Neural cell (in vitro differentiated cells): ENCODE data around the gene PTGES. TPM values are rescaled to one million over a fixed set of nuclear protein-coding genes. Genes with fewer than 3 reads are reported as not detected.

Experiments
- H2AFZ ChIP-seq: fragments of 200-600, 300-800 bp; sonication (generic), shearing (Covaris generic); 2 replicates; pipeline ENCODE4 v1.6.0; 2014; ENCODE audit warnings: low read depth, mild to moderate bottlenecking, antibody characterized with exemption, low read length, moderate library complexity
- H3F3A ChIP-seq: fragments of 200-600 bp; shearing (Covaris generic); 2 replicates; pipeline ENCODE4 v1.6.1; 2016; ENCODE audit warnings: mild to moderate bottlenecking, moderate library complexity, mixed read lengths, antibody characterized with exemption, low read length; ENCODE audit not compliant: insufficient read depth, poor library complexity, severe bottlenecking
- H3K27ac ChIP-seq: fragments of 200-600, 300-800 bp; sonication (generic), shearing (Covaris generic); 2 replicates; pipeline ENCODE4 v1.5.1; 2014; ENCODE audit warnings: mild to moderate bottlenecking, low read length, moderate library complexity
- H3K27me3 ChIP-seq: fragments of 300-800, 200-600 bp; sonication (generic), shearing (Covaris generic); 2 replicates; pipeline ENCODE4 v1.6.0; 2014; ENCODE audit warnings: mild to moderate bottlenecking, low read depth, low read length, moderate library complexity; ENCODE audit not compliant: insufficient read depth
- H3K36me3 ChIP-seq: fragments of 300-800, 200-600 bp; sonication (generic), shearing (Covaris generic); 2 replicates; pipeline ENCODE4 v1.5.1; 2014; ENCODE audit warnings: mild to moderate bottlenecking, antibody characterized with exemption, low read length, moderate library complexity; ENCODE audit not compliant: insufficient read depth
- H3K4me2 ChIP-seq: fragments of 300-800, 200-600 bp; sonication (generic), shearing (Covaris generic); 2 replicates; pipeline ENCODE4 v1.6.0; 2014; ENCODE audit warnings: mild to moderate bottlenecking, low read length
- H3K4me3 ChIP-seq: fragments of 300-800, 200-600 bp; sonication (generic), shearing (Covaris generic); 2 replicates; pipeline ENCODE4 v1.5.1; 2014; ENCODE audit warnings: mild to moderate bottlenecking, low read length, moderate library complexity
- H3K79me2 ChIP-seq: fragments of 200-600 bp; shearing (Covaris generic); replicated peaks from 2 replicates; pipeline ENCODE4 v1.6.0; 2014; ENCODE audit warnings: mild to moderate bottlenecking, low read length, moderate library complexity; ENCODE audit not compliant: insufficient read depth
- H3K9ac ChIP-seq: fragments of 300-800, 200-600 bp; sonication (generic), shearing (Covaris generic); 2 replicates; pipeline ENCODE4 v1.6.1; 2016; ENCODE audit warnings: mild to moderate bottlenecking, low read length, mixed read lengths
- H3K9me2 ChIP-seq: fragments of 200-600 bp; shearing (Covaris generic); 2 replicates; pipeline ENCODE4 v1.6.1; 2016; ENCODE audit warnings: mild to moderate bottlenecking, low read length, mixed read lengths; ENCODE audit not compliant: insufficient read depth
- H3K9me3 ChIP-seq: fragments of 200-600, 300-800 bp; sonication (generic), shearing (Covaris generic); 2 replicates; pipeline ENCODE4 v1.6.1; 2016; ENCODE audit warnings: mild to moderate bottlenecking, mixed run types, low read length, moderate library complexity, mixed read lengths
- H4K20me1 ChIP-seq: fragments of 200-600 bp; shearing (Covaris generic); 2 replicates; pipeline ENCODE4 v1.6.1; 2016; ENCODE audit warnings: mild to moderate bottlenecking, mixed run types; ENCODE audit not compliant: insufficient read depth
- EP300 ChIP-seq: fragments of 450-650 bp; conservative IDR thresholded peaks from 2 replicates; pipeline ENCODE4 v1.6.1; 2014; ENCODE audit warnings: antibody characterized with exemption, mild to moderate bottlenecking, moderate library complexity; ENCODE audit not compliant: poor library complexity, severe bottlenecking
- EZH2 ChIP-seq: fragments of 200-600, 300-800 bp; shearing (Covaris generic), sonication (generic); IDR thresholded peaks from 2 replicates; pipeline ENCODE4 v1.6.1; 2014; ENCODE audit warnings: antibody characterized with exemption, low read length, borderline replicate concordance, mild to moderate bottlenecking; ENCODE audit not compliant: insufficient read depth, poor library complexity, severe bottlenecking
- MXI1 ChIP-seq: fragments of 450-650 bp; conservative IDR thresholded peaks from 2 replicates; pipeline ENCODE4 v1.6.1; 2014; ENCODE audit warnings: antibody characterized with exemption, mild to moderate bottlenecking; ENCODE audit not compliant: poor library complexity, severe bottlenecking
- POLR2AphosphoS5 ChIP-seq: IDR thresholded peaks from 2 replicates; pipeline ENCODE4 v1.6.1; 2012
- RAD21 ChIP-seq: fragments of 450-650 bp; conservative IDR thresholded peaks from 2 replicates; pipeline ENCODE4 v1.6.1; 2014; ENCODE audit warnings: antibody characterized with exemption, mild to moderate bottlenecking, moderate library complexity
- SMC3 ChIP-seq: fragments of 450-650 bp; conservative IDR thresholded peaks from 2 replicates; pipeline ENCODE4 v1.6.1; 2014; ENCODE audit warnings: antibody characterized with exemption, mild to moderate bottlenecking, moderate library complexity; ENCODE audit not compliant: poor library complexity
- TAF1 ChIP-seq: IDR thresholded peaks from 2 replicates; pipeline ENCODE4 v1.6.1; 2012; ENCODE audit warnings: low read depth
- polyA plus RNA-seq: library from polyadenylated mRNA; depleted of rRNA; stranded (reverse); fragments of >200 nt; gene quantifications from 2 replicates; pipeline ENCODE4 v1.2.3, GENCODE V29; 2014
- TF ChIP-seq, protein P1 (sequence below): fragments of 450-650 bp; IDR thresholded peaks from 2 replicates; pipeline ENCODE4 v1.5.1; 2014; ENCODE audit warnings: antibody characterized with exemption, mild to moderate bottlenecking, moderate library complexity; ENCODE audit not compliant: poor library complexity, severe bottlenecking
- TF ChIP-seq, protein P2 (sequence below): IDR thresholded peaks from 2 replicates; pipeline ENCODE4 v1.6.1; 2012; ENCODE audit warnings: borderline replicate concordance

PTGES gene
- polyA plus RNA-seq, 1 donor from 2014 or later, result 0.63 TPM

DNA sequence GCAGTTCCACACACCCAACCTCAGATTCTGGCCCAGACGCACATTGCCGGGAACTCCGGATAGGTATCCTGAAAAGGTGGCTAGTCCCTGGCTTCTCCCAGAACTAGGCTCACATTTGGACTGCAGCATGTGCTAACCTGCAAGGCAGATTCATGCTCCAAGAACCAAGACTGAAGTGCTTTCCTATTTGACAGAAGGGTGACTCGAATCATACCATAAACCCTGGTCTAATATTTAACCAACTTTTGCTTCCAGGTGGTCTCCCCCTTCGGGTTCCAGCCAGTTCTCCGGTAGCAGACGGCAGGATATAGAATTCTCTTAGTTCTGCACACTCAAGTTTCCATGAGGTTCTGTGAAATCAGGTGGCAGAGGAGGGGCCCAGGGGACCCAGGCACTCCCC, 7.6 kb downstream of the PTGES start:
- H4K20me1 ChIP-seq, result no peaks in the 10 kb centered on the region
- H3K4me2 ChIP-seq, result no peak overlapping the region
- no peaks in the 10 kb centered on the region for H3K9me2 ChIP-seq
- no peaks in the 10 kb centered on the region for H3K9me3 ChIP-seq
- H3F3A ChIP-seq, result no peaks in the 10 kb centered on the region
- no peak overlapping the region for H3K9ac ChIP-seq
- no peak overlapping the region for H3K4me3 ChIP-seq
- no peak overlapping the region for H2AFZ ChIP-seq
- no peaks in the 10 kb centered on the region for H3K36me3 ChIP-seq
- H3K27ac ChIP-seq, result no peak overlapping the region
- H3K27me3 ChIP-seq, result no peaks in the 10 kb centered on the region
- H3K79me2 ChIP-seq, result no peaks in the 10 kb centered on the region
- TF ChIP-seq SMC3 (no peak), EP300 (no peak), MXI1 (no peak), POLR2AphosphoS5 (no peak), EZH2 (no peak), RAD21 (no peak), TAF1 (no peak)
- TF ChIP-seq, protein P1, sequence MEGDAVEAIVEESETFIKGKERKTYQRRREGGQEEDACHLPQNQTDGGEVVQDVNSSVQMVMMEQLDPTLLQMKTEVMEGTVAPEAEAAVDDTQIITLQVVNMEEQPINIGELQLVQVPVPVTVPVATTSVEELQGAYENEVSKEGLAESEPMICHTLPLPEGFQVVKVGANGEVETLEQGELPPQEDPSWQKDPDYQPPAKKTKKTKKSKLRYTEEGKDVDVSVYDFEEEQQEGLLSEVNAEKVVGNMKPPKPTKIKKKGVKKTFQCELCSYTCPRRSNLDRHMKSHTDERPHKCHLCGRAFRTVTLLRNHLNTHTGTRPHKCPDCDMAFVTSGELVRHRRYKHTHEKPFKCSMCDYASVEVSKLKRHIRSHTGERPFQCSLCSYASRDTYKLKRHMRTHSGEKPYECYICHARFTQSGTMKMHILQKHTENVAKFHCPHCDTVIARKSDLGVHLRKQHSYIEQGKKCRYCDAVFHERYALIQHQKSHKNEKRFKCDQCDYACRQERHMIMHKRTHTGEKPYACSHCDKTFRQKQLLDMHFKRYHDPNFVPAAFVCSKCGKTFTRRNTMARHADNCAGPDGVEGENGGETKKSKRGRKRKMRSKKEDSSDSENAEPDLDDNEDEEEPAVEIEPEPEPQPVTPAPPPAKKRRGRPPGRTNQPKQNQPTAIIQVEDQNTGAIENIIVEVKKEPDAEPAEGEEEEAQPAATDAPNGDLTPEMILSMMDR, result no peak
- TF ChIP-seq, protein P2, sequence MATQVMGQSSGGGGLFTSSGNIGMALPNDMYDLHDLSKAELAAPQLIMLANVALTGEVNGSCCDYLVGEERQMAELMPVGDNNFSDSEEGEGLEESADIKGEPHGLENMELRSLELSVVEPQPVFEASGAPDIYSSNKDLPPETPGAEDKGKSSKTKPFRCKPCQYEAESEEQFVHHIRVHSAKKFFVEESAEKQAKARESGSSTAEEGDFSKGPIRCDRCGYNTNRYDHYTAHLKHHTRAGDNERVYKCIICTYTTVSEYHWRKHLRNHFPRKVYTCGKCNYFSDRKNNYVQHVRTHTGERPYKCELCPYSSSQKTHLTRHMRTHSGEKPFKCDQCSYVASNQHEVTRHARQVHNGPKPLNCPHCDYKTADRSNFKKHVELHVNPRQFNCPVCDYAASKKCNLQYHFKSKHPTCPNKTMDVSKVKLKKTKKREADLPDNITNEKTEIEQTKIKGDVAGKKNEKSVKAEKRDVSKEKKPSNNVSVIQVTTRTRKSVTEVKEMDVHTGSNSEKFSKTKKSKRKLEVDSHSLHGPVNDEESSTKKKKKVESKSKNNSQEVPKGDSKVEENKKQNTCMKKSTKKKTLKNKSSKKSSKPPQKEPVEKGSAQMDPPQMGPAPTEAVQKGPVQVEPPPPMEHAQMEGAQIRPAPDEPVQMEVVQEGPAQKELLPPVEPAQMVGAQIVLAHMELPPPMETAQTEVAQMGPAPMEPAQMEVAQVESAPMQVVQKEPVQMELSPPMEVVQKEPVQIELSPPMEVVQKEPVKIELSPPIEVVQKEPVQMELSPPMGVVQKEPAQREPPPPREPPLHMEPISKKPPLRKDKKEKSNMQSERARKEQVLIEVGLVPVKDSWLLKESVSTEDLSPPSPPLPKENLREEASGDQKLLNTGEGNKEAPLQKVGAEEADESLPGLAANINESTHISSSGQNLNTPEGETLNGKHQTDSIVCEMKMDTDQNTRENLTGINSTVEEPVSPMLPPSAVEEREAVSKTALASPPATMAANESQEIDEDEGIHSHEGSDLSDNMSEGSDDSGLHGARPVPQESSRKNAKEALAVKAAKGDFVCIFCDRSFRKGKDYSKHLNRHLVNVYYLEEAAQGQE, result no peak

DNA sequence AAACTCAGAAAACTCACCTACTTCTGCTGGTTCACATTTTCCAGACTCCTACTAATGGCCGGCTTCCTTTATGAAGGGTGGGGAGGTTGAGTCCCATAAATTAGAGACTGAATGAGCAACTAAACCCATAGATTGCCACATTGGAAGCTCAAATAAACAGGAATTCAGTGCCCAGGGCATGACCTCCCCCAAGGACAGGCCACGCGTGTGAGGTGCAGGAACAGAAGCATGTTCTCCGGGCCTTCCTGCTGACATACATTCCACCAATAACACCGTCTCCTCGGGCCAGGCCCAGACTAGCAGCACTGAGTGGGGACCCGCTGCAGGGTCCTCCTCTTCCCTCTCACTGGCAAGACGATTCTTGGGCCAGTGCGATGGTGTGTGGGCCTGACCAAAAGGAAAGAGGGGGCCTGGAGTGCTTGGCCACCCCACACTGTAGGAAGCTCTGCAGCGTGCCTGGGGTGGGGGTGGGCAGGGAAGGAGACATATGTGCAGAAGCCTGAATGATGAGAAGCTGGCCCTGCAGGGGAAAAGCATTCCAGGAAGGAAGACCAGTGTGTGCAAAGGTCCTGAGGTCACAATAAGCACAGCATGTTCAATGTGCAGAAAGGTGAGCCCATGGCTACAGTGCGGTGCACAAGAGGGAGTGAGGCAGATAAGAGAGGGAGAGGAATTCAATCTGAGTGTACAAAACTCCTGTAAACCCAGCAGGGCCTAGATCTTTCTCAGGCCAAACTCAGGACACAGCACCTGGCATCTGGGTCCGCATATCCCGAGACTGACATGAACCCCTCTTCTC, 12.0 kb downstream of the PTGES start:
- H3K27ac ChIP-seq, result no peak overlapping the region
- H3F3A ChIP-seq, result no peaks in the 10 kb centered on the region
- no peak overlapping the region for H3K4me2 ChIP-seq
- TF ChIP-seq SMC3, result no peak
- TF ChIP-seq RAD21, result no peak
- TF ChIP-seq, protein P2, result no peak
- TF ChIP-seq EP300, result no peak
- TF ChIP-seq, protein P1, result no peak
- TF ChIP-seq POLR2AphosphoS5, result no peak
- H3K9me2 ChIP-seq, result no peaks in the 10 kb centered on the region
- H3K9me3 ChIP-seq, result no peaks in the 10 kb centered on the region
- no peaks in the 10 kb centered on the region for H4K20me1 ChIP-seq
- peaks cover 4% of the 10 kb centered on the region for H3K27me3 ChIP-seq
- no peak overlapping the region for H3K4me3 ChIP-seq
- no peaks in the 10 kb centered on the region for H3K79me2 ChIP-seq
- H3K36me3 ChIP-seq, result no peaks in the 10 kb centered on the region
- H3K9ac ChIP-seq, result no peak overlapping the region
- H2AFZ ChIP-seq, result no peak overlapping the region
